ENCODE data around the gene ACVR1. TPM values are rescaled to one million over a fixed set of nuclear protein-coding genes. Genes with fewer than 3 reads are reported as not detected.

The ACVR1 gene
- total RNA-seq, 1 experiment from 2014 or later, result 17.1 TPM

DNA sequence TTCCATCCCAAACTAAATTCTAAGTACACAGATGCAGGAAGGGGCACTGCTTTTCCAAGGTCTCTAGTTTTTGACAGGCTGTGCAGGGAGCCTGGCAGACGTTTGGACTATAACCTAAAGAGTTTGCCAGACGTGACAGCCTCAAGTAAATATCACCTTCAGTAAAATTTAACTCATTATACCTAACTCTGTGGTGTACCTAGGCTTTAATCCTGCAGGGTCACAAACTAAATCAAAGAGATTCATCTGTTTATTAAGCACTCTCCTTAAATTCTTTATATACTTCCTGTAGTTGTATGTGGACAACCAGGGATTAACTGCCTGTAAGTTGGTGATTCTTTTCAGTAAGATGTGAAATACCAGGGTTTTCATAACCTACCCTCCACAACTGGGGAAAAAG lies 92.9 kb downstream of the ACVR1 start:
- Histone ChIP-seq H3K27ac (ENCODE audit: low read depth, low read length, poor library complexity, severe bottlenecking) (no peak overlapping the region), H3K36me3 (ENCODE audit: insufficient read depth, low read length, poor library complexity, severe bottlenecking) (no peaks in the 10 kb centered on the region), H3K27me3 (replicated peaks; ENCODE audit: insufficient read depth, low read depth, low read length, poor library complexity) (no peaks in the 10 kb centered on the region), H3K9me3 (ENCODE audit: low read depth, low read length, poor library complexity, severe bottlenecking) (no peaks in the 10 kb centered on the region), H3K4me1 (ENCODE audit: insufficient read depth, low read length, poor library complexity, severe bottlenecking) (peaks cover 52% of the 10 kb centered on the region), H3K4me3 (ENCODE audit: low read depth, low read length, poor library complexity, severe bottlenecking) (no peak overlapping the region)
- ChIA-PET CTCF (no interaction called here), POLR2A (ENCODE audit: low non-redundant PET) (no interaction called here)
- TF ChIP-seq, protein P1, sequence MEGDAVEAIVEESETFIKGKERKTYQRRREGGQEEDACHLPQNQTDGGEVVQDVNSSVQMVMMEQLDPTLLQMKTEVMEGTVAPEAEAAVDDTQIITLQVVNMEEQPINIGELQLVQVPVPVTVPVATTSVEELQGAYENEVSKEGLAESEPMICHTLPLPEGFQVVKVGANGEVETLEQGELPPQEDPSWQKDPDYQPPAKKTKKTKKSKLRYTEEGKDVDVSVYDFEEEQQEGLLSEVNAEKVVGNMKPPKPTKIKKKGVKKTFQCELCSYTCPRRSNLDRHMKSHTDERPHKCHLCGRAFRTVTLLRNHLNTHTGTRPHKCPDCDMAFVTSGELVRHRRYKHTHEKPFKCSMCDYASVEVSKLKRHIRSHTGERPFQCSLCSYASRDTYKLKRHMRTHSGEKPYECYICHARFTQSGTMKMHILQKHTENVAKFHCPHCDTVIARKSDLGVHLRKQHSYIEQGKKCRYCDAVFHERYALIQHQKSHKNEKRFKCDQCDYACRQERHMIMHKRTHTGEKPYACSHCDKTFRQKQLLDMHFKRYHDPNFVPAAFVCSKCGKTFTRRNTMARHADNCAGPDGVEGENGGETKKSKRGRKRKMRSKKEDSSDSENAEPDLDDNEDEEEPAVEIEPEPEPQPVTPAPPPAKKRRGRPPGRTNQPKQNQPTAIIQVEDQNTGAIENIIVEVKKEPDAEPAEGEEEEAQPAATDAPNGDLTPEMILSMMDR (conservative IDR thresholded peaks at IDR 0.05; ENCODE audit: low read depth, low read length), result no peak
- TF ChIP-seq EZH2 (IDR thresholded peaks at IDR 0.05; ENCODE audit: borderline replicate concordance, low read depth, low read length, poor library complexity, severe bottlenecking), result no peak
- no TSS peak for BruUV-seq (replicated peaks)
- DNase-seq (ENCODE audit: low spot score), result no peak
- intact Hi-C loops (cut with micrococcal nuclease; ENCODE audit: unreplicated experiment), result no loop called here

DNA sequence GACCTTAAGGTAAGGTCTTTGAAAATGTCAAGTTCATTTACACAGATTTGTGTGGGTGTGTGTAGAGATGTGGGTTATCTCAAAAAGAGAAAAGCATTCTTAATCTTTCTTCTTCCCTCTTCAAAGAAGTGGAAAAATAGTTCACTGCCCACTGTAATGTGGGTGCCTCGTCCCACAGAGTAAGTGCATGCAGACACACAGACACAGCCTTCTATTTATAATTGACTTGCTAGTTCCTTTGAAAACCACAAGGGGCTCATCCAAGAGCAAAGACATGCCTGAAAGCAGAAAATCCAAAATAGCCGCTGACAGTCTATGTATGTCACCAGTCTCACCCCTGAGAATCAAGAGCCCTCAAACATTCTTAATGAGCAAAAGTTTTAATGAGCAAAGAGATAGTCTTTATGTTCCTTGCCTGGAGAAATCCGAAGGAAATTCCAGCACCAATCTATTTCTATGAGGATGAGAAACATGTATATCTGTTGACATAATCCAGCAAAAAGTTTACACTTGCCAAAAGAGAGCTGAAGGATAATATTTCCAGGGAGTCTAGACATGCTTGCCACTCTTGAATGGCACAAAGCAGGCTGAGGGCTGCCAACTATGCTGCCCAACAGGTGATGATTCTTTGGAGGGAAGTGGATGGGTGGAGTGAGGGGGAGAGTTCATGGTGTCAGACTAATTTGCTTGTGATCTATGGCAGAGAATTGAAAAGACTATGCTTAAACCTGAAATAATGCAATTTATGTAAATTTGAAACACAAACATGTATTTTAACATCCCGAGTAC lies 93.9 kb downstream of the ACVR1 start:
- POLR2A ChIA-PET (ENCODE audit: low non-redundant PET), result no interaction called here
- H3K4me1 ChIP-seq (ENCODE audit: insufficient read depth, low read length, poor library complexity, severe bottlenecking), result peaks cover 58% of the 10 kb centered on the region
- H3K27me3 ChIP-seq (replicated peaks; ENCODE audit: insufficient read depth, low read depth, low read length, poor library complexity), result no peaks in the 10 kb centered on the region
- CTCF ChIA-PET, result no interaction called here
- DNase-seq (ENCODE audit: low spot score), result peak; percentile 17
- H3K36me3 ChIP-seq (ENCODE audit: insufficient read depth, low read length, poor library complexity, severe bottlenecking), result peaks cover 6% of the 10 kb centered on the region
- TF ChIP-seq, protein P1 (conservative IDR thresholded peaks at IDR 0.05; ENCODE audit: low read depth, low read length), result peak; percentile 38; the same call in 1 of the 2 replicates
- no peak for TF ChIP-seq EZH2 (IDR thresholded peaks at IDR 0.05; ENCODE audit: borderline replicate concordance, low read depth, low read length, poor library complexity, severe bottlenecking)
- no peaks in the 10 kb centered on the region for H3K9me3 ChIP-seq (ENCODE audit: low read depth, low read length, poor library complexity, severe bottlenecking)
- H3K27ac ChIP-seq (ENCODE audit: low read depth, low read length, poor library complexity, severe bottlenecking), result no peak overlapping the region
- H3K4me3 ChIP-seq (ENCODE audit: low read depth, low read length, poor library complexity, severe bottlenecking), result no peak overlapping the region
- intact Hi-C loops (cut with micrococcal nuclease; ENCODE audit: unreplicated experiment), result no loop called here
- BruUV-seq (replicated peaks), result no TSS peak

DNA sequence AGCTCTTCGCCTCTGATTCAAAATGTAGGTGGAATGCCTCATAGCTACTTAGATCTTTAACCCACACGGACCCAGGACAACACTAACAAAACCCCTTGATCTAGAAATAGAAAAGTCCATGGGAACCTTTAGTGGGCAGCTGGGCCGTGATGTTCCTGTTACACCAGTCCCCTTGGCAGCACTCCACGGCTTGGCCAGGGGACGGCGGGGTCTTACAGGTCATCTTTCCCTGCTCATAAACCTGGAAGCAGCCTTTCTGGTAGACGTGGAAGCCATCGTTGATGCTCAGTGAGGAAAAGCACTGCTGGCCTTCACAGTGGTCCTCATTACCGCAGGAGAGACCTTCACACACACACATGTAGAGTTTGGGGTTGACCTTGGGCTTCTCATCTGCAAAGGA lies 95.9 kb downstream of the ACVR1 start:
- BruUV-seq (replicated peaks), result no TSS peak
- TF ChIP-seq, protein P1 (conservative IDR thresholded peaks at IDR 0.05; ENCODE audit: low read depth, low read length), result no peak
- no peak for TF ChIP-seq EZH2 (IDR thresholded peaks at IDR 0.05; ENCODE audit: borderline replicate concordance, low read depth, low read length, poor library complexity, severe bottlenecking)

More for the DNA sequence above, 95.9 kb downstream of the ACVR1 start:
- CTCF ChIA-PET, result no interaction called here
- H3K27ac ChIP-seq (ENCODE audit: low read depth, low read length, poor library complexity, severe bottlenecking), result peak overlapping the region; percentile 51
- H3K9me3 ChIP-seq (ENCODE audit: low read depth, low read length, poor library complexity, severe bottlenecking), result no peaks in the 10 kb centered on the region
- intact Hi-C loops (cut with micrococcal nuclease; ENCODE audit: unreplicated experiment), result no loop called here
- DNase-seq (ENCODE audit: low spot score), result no peak
- H3K36me3 ChIP-seq (ENCODE audit: insufficient read depth, low read length, poor library complexity, severe bottlenecking), result peaks cover 6% of the 10 kb centered on the region
- POLR2A ChIA-PET (ENCODE audit: low non-redundant PET), result no interaction called here
- H3K4me3 ChIP-seq (ENCODE audit: low read depth, low read length, poor library complexity, severe bottlenecking), result no peak overlapping the region
- H3K4me1 ChIP-seq (ENCODE audit: insufficient read depth, low read length, poor library complexity, severe bottlenecking), result peaks cover 39% of the 10 kb centered on the region
- H3K27me3 ChIP-seq (replicated peaks; ENCODE audit: insufficient read depth, low read depth, low read length, poor library complexity), result no peaks in the 10 kb centered on the region
